NT2/D1 (cell line): Measurements from ENCODE around the gene CRACDL.

Experiments used
- SUZ12 ChIP-seq: IDR thresholded peaks from 2 replicates; pipeline ENCODE4 v1.6.1; 2011; ENCODE audit not compliant: insufficient read length, insufficient read depth; ENCODE audit errors: extremely low read depth
- ZNF274 ChIP-seq: IDR thresholded peaks from 2 replicates; pipeline ENCODE4 v1.6.1; 2011; ENCODE audit warnings: mild to moderate bottlenecking, low read depth, low read length

DNA sequence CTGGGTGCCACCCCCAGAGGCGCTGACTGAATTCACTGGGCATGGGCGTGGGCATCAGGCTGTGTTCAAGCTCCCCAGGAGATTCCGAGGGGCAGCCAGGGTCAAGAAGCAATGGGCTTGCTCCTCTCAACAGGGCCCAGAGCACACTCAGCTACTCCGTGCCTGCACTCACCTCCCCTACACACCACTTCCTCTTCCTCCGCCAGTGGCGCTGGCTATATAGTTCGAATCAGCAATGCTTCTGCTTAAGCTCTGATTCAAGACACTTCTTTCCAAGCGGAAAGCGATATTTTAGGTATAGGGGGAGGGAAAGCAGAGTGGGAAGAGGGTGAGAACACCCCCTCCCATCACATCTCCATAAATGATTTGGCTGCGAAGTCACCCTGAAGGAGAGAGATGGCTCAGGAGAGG is 42.1 kb downstream of the CRACDL start:
- no peak for TF ChIP-seq ZNF274
- TF ChIP-seq SUZ12: no peak
